Measurements from ENCODE around the gene ARHGAP12. TPM values are rescaled to one million over a fixed set of nuclear protein-coding genes. Genes with fewer than 3 reads are reported as not detected.
"Not testable (repeated sequence)": the region's sequence is repeated elsewhere in the genome, so short reads cannot be mapped to it uniquely, and the experiment has no call there.

Gene ARHGAP12
- total RNA-seq, 1 donor from 2014 or later = 11.4 TPM

GRCh38 chr10:31905586-31905985, 23.0 kb downstream of the ARHGAP12 start:
- Histone ChIP-seq H3K27me3 (no peaks in the 10 kb centered on the region), H3K27ac (no peak overlapping the region), H3K4me1 (peaks cover 2 to 11% of the 10 kb centered on the region in 2 donors), H3K9me3 (no peaks in the 10 kb centered on the region), H3K36me3 (no peaks in the 10 kb centered on the region), H3K4me3 (no peak overlapping the region)
- TF ChIP-seq, protein P1, sequence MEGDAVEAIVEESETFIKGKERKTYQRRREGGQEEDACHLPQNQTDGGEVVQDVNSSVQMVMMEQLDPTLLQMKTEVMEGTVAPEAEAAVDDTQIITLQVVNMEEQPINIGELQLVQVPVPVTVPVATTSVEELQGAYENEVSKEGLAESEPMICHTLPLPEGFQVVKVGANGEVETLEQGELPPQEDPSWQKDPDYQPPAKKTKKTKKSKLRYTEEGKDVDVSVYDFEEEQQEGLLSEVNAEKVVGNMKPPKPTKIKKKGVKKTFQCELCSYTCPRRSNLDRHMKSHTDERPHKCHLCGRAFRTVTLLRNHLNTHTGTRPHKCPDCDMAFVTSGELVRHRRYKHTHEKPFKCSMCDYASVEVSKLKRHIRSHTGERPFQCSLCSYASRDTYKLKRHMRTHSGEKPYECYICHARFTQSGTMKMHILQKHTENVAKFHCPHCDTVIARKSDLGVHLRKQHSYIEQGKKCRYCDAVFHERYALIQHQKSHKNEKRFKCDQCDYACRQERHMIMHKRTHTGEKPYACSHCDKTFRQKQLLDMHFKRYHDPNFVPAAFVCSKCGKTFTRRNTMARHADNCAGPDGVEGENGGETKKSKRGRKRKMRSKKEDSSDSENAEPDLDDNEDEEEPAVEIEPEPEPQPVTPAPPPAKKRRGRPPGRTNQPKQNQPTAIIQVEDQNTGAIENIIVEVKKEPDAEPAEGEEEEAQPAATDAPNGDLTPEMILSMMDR (IDR thresholded peaks at IDR 0.05) = no peak
- DNase-seq (ENCODE audit: low spot score in 2 of 2) = no peak
- intact Hi-C loops (cut with DNase I) = no loop called here

DNA sequence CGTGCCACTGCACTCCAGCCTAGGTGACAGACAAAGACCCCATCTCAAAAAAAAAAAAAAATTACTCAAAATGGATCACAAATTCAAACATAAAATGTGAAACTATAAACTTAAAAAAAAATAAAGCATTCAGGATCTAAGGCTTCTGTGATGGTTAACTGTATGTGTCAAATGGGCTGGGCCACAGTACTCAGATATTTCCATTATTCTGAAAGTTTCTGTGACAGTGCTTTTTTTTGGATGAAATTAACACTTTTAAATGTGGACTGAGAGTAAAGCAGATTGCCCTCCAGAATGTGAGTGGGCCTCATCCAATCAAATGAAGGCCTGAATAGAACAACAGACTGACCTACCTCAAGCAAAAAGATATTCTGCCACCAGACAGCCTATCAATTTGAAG, 26.0 kb downstream of the ARHGAP12 start:
- no peaks in the 10 kb centered on the region for H3K9me3 ChIP-seq
- DNase-seq (ENCODE audit: low spot score in 2 of 2) = no peak
- no peak overlapping the region for H3K27ac ChIP-seq
- peaks cover 2 to 4% of the 10 kb centered on the region in 2 donors for H3K4me1 ChIP-seq
- intact Hi-C loops (cut with DNase I) = no loop called here
- no peak overlapping the region for H3K4me3 ChIP-seq
- H3K27me3 ChIP-seq = no peaks in the 10 kb centered on the region
- TF ChIP-seq, protein P1 (IDR thresholded peaks at IDR 0.05) = no peak
- no peaks in the 10 kb centered on the region for H3K36me3 ChIP-seq

- H3K27ac ChIP-seq = peak overlapping the region; percentile 6 to 51
- DNase-seq (ENCODE audit: low spot score in 2 of 2) = no peak
- no peaks in the 10 kb centered on the region for H3K27me3 ChIP-seq
- intact Hi-C loops (cut with DNase I) = no loop called here
- TF ChIP-seq, protein P1 (IDR thresholded peaks at IDR 0.05) = no peak
- peaks cover 0 to 13% of the 10 kb centered on the region in 2 donors for H3K4me1 ChIP-seq
- H3K36me3 ChIP-seq = no peaks in the 10 kb centered on the region
- no peak overlapping the region for H3K4me3 ChIP-seq
- no peaks in the 10 kb centered on the region for H3K9me3 ChIP-seq
Observed at GRCh38 chr10:31897506-31897905, 31.1 kb downstream of the ARHGAP12 start.

- Histone ChIP-seq H3K4me3 (no peak overlapping the region), H3K27me3 (no peaks in the 10 kb centered on the region), H3K4me1 (peaks cover 0 to 13% of the 10 kb centered on the region in 2 donors), H3K36me3 (no peaks in the 10 kb centered on the region), H3K9me3 (no peaks in the 10 kb centered on the region), H3K27ac (peak overlapping the region; percentile 6 to 51)
- TF ChIP-seq, protein P1 (IDR thresholded peaks at IDR 0.05) = no peak
- intact Hi-C loops (cut with DNase I) = no loop called here
- DNase-seq (ENCODE audit: low spot score in 2 of 2) = no peak
Observed at GRCh38 chr10:31896968-31897384, 31.7 kb downstream of the ARHGAP12 start.

DNA sequence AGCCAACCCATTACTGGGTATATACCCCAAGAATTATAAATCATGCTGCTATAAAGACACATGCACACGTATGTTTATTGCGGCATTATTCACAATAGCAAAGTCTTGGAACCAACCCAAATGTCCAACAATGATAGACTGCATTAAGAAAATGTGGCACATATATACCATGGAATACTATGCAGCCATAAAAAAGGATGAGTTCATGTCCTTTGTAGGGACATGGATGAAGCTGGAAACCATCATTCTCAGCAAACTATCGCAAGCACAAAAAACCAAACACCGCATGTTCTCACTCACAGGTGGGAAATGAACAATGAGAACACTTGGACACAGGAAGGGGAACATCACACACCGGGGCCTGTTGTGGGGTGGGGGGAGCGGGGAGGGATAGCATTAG, 32.9 kb downstream of the ARHGAP12 start:
- H3K4me1 ChIP-seq = peaks cover 0 to 13% of the 10 kb centered on the region in 2 donors

GRCh38 chr10:31888442-31888841, 40.2 kb downstream of the ARHGAP12 start:
- DNase-seq (ENCODE audit: low spot score in 2 of 2) = no peak
- no peak overlapping the region for H3K4me3 ChIP-seq
- no peaks in the 10 kb centered on the region for H3K9me3 ChIP-seq
- H3K4me1 ChIP-seq = peaks cover 0 to 7% of the 10 kb centered on the region in 2 donors
- no peaks in the 10 kb centered on the region for H3K36me3 ChIP-seq
- intact Hi-C loops (cut with DNase I) = no loop called here
- TF ChIP-seq, protein P1 (IDR thresholded peaks at IDR 0.05) = no peak
- H3K27ac ChIP-seq = peak overlapping the region; percentile 15 to 53
- no peaks in the 10 kb centered on the region for H3K27me3 ChIP-seq

More for the DNA sequence above, 32.9 kb downstream of the ARHGAP12 start:
- H3K36me3 ChIP-seq; H3K9me3 ChIP-seq; DNase-seq (ENCODE audit: low spot score in 2 of 2); intact Hi-C loops (cut with DNase I); H3K27me3 ChIP-seq; H3K27ac ChIP-seq; H3K4me3 ChIP-seq: not testable (repeated sequence)

Data from ascending aorta (tissue), 2 donors.